HG03469 (cell line): ENCODE data around the gene NLN.
"Not testable (repeated sequence)": the region's sequence is repeated elsewhere in the genome, so short reads cannot be mapped to it uniquely, and the experiment has no call there.

Experiments used
- ATAC-seq: cut with Tn5 transposase; IDR thresholded peaks from one replicate; pipeline ENCODE4 v1.9.1; 2021; ENCODE audit warnings: mild to moderate bottlenecking, moderate library complexity, moderate number of reproducible peaks; ENCODE audit not compliant: unreplicated experiment

The NLN gene

GRCh38 chr5:65769539-65769938 lies 47.5 kb downstream of the NLN start:
- no peak for ATAC-seq

GRCh38 chr5:65771266-65771665 lies 49.3 kb downstream of the NLN start:
- no peak for ATAC-seq

GRCh38 chr5:65772963-65773362 lies 51.0 kb downstream of the NLN start:
- not testable (repeated sequence) for ATAC-seq

GRCh38 chr5:65774346-65774745 lies 52.3 kb downstream of the NLN start:
- no peak for ATAC-seq

DNA sequence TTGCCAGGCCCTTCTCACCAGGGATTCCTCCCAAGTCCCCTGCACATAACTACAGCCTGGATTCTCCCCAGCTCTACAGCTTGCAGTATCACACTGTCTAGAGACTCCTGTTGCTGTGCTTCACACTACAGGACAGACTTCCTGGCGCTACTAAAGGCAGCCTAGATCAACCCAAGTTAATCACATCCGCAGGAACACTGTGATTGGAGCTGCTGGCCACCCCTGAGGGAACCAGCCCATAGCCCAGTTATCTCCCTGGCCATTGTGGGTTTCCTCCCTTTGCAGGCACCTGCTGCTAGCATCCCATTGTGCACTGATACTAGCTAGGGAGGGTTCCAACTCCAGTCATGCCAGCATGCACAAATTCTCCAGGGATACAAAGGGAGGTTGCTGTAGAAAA lies 53.5 kb downstream of the NLN start:
- ATAC-seq = no peak

DNA sequence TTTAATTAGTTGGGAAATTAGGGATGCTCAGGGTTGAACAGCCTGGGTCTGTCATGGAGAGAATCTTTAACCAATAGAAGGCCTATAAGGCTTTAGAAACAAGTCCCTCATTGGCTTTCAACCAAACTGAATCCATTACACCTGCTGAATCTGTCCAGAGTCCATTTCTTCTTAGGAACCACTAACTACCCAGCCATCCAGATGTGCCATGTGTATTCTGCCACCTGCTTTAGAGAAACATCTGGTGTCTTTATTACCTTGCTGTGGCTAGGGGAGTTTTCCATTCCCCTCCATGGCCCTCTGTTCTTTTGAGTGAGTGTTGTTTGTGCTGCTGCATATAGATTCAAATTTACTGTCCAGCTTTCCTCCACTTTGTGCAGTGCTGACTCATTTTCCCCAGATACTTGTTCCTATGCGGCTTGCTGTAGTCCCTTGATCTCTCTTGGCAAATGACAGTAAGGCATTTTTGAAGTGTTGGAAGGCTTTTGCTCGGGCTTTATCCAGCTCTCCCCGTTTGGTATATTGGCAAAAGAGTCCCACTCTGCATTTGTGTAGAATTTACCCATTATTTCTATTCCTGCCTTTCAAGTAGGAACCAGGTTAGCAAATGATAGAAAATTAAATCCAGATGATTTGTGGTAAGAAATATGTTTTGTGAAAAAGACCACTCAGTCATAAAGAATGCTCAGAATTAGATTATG lies 54.6 kb downstream of the NLN start:
- ATAC-seq = no peak

DNA sequence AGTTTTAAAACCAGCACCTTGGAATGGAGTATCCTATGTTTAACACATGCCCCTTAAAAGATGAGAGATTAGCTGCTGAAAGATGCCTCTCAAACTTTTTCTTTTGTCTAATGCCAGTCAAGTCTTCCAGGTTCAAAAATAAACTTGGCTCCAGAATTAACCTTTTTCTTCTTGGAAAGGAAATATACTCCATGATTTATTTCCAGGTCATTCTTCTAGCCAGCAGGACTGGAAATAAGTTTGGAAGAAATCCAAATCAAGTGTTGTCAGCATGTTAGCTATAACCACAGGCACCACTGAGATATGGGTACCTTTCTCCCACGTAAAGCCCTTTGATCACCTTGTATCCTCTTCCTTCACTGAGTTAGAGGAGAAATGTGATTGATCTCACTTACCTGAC lies 56.1 kb downstream of the NLN start:
- no peak for ATAC-seq

- no peak for ATAC-seq
These were observed 57.6 kb downstream of the NLN start for GRCh38 chr5:65779643-65780042.

DNA sequence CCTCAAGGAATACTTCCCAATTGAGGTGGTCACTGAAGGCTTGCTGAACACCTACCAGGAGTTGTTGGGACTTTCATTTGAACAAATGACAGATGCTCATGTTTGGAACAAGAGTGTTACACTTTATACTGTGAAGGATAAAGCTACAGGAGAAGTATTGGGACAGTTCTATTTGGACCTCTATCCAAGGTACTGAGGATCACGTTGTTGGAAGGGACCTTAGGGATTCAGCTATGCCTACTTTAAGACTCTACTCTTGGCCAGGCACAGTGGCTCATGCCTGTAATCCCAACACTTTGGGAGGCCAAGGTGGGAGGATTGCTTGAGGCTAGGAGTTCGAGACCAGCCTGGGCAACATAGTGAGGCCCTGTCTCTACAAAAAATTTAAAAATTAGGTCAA lies 66.3 kb downstream of the NLN start:
- ATAC-seq = not testable (repeated sequence)

GRCh38 chr5:65790371-65791163 lies 68.6 kb downstream of the NLN start:
- no peak for ATAC-seq

GRCh38 chr5:65791712-65792673 lies 70.0 kb downstream of the NLN start:
- ATAC-seq = no peak

DNA sequence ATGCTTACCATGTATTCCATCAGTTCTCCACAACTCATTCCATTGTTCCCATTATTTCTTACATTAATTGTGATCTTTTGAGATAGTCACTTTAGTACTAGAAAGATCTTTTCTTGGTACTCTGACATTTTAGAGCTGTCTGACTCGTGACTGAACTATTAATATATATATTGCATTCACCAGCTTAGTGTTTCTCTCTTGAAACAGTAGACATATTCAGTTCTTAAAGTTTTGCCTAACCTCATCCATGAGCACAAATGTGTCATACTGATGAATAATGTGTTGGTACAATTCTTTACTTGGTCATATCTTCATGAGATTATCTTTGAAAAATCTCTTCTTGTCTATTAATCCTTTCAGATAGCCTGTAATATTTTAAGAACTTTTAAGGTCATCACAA lies 74.3 kb downstream of the NLN start:
- no peak for ATAC-seq

GRCh38 chr5:65796751-65797316 lies 74.8 kb downstream of the NLN start:
- no peak for ATAC-seq

DNA sequence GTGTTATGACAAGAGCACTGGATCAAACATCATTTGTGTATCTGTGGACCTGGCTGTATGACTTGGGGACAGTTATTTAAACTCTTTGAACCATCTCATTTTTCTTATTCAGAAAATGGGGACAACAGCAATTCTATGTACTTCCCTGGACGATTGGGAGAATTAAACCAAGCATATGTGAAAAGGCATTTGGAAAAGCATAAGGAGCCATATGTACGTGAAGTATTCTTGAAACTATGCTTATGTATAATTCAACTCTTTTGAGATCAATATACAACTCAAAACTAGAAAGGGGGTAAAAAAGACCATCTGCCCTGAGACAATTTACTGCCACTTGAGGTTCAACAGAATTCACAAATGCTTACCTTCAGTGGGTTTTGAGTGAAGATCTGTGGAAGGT lies 75.5 kb downstream of the NLN start:
- no peak for ATAC-seq

DNA sequence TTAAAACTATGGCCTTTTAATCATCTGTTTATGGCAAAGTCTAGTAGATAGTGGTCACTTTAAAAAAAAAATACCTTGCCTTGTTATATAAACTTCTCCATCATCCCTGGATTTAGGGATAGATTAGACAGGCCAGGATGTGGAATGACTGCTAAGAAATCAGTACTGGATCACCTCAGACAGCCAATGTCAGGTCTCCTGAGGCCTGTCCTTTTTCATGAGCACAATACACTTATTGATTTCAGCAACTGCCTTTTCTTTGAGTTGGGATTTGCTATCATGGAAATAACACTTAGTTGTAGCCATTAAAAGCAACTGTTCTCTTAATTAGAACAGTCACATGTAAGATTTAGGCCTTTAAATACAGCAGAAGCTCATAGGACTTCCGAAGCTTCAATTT lies 77.9 kb downstream of the NLN start:
- ATAC-seq = no peak

DNA sequence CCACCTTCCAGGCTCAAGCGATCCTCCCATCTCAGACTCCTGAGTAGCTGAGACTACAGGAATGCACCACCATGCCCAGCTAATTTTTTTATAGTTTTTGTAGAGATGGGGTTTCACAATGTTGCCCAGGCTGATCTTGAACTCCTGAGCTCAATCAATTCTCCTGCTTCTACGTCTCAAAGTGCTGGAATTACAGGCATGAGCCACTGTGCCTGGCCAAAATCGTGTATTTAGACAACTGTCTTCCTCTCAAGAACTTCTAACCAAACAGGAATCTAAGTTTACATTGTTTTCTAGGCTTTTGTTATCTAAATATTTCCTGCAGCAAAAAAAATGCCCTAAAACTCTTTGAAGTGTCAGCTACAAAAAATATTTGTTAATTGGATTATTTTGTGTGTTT lies 78.8 kb downstream of the NLN start:
- ATAC-seq = no peak

DNA sequence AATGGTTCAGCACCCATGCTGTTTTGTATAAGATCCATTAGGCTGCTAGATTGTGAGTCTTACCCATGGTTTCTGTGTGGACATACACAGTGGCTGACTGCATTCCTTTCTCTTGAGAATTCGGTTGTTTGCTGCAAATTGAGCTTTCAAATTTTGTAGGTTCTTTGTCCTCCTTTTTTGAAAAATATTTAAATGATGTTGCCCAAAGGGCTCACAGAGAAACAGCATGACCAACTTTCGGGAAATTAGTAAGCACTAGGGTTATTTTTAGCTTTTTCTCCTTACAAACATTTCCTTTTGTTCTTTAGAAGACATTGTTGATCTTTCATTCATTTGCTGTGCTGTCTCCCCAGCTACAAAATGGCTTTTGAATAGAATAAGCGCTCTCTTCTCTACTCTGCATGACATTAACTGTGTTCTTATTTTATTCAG lies 79.4 kb downstream of the NLN start:
- no peak for ATAC-seq

DNA sequence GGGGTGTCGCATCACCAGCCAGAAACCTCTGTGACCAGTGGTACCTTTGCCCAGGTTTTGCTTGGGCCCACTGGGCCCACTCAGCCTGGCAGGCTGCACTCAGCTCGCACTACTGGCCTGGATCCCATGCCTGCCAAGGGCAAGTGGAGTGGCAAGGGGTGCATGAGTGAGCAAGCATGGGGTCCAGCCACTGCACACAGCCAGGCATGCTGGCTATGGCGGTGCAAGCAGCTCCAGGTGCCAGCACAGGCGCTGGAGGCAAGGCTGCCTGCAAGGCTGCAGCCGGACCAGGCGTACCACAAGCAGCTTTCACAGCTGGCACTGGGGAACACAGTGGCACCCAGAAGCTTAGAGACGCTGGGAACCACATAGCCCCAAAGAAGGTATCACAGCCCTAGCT lies 80.1 kb downstream of the NLN start:
- ATAC-seq = no peak

GRCh38 chr5:65802820-65803219 lies 80.8 kb downstream of the NLN start:
- no peak for ATAC-seq

GRCh38 chr5:65803699-65804391 lies 81.8 kb downstream of the NLN start:
- no peak for ATAC-seq
